A673 (cell line): ENCODE measurements around the gene NCOA7. TPM values are rescaled to one million over a fixed set of nuclear protein-coding genes. Genes with fewer than 3 reads are reported as not detected.

Experiments
- BruUV-seq: library from RNA; stranded (reverse); fragments of 400-500 nt; replicated peaks from 2 replicates; lab custom pipeline; 2021; lab: Mats Ljungman, UMichigan
- CTCF ChIA-PET: fragments of 300-600 bp; sonication (Branson Sonifier 250); formaldehyde crosslinking; loops from one replicate; lab custom pipeline; 2022; ENCODE audit warnings: antibody characterized with exemption; lab: Charles Lee
- POLR2A ChIA-PET: fragments of 300-600 bp; sonication (Branson Sonifier 250); formaldehyde crosslinking; loops from one replicate; lab custom pipeline; 2022; ENCODE audit warnings: antibody characterized with exemption; ENCODE audit not compliant: low non-redundant PET; lab: Charles Lee
- DNase-seq: peaks from one replicate; pipeline ENCODE4 v3.0.0-alpha.2; 2015; ENCODE audit warnings: low spot score
- H3K27ac ChIP-seq: fragments of 200-600 bp; sonication (generic); 2 replicates; pipeline ENCODE4 v1.5.1; 2016; ENCODE audit warnings: mixed run types, low read depth, mild to moderate bottlenecking, mixed read lengths, antibody characterized with exemption, low read length; ENCODE audit not compliant: poor library complexity, severe bottlenecking
- H3K27me3 ChIP-seq: fragments of 200-600 bp; sonication (generic); replicated peaks from 2 replicates; pipeline ENCODE4 v1.6.1; 2017; ENCODE audit warnings: mixed run types, low read depth, mild to moderate bottlenecking, mixed read lengths, antibody characterized with exemption, low read length; ENCODE audit not compliant: insufficient read depth, poor library complexity
- H3K36me3 ChIP-seq: fragments of 200-600 bp; sonication (generic); 2 replicates; pipeline ENCODE4 v1.6.1; 2016; ENCODE audit warnings: mixed run types, mild to moderate bottlenecking, mixed read lengths, antibody characterized with exemption, low read length; ENCODE audit not compliant: insufficient read depth, poor library complexity, severe bottlenecking
- H3K4me1 ChIP-seq: fragments of 200-600 bp; sonication (generic); 2 replicates; pipeline ENCODE4 v1.6.1; 2017; ENCODE audit warnings: mixed run types, mild to moderate bottlenecking, mixed read lengths, antibody characterized with exemption, low read length; ENCODE audit not compliant: insufficient read depth, poor library complexity, severe bottlenecking
- H3K4me3 ChIP-seq: fragments of 200-600 bp; sonication (generic); 2 replicates; pipeline ENCODE4 v1.5.1; 2016; ENCODE audit warnings: low read depth, mixed run types, mild to moderate bottlenecking, mixed read lengths, low read length; ENCODE audit not compliant: poor library complexity, severe bottlenecking
- H3K9me3 ChIP-seq: fragments of 200-600 bp; sonication (generic); 2 replicates; pipeline ENCODE4 v1.6.1; 2016; ENCODE audit warnings: mixed run types, low read depth, mild to moderate bottlenecking, mixed read lengths, antibody characterized with exemption, low read length; ENCODE audit not compliant: poor library complexity, severe bottlenecking
- CTCF ChIP-seq: fragments of 300-800, 200-600 bp; sonication (generic); conservative IDR thresholded peaks from 2 replicates; pipeline ENCODE4 v1.5.1; 2017; ENCODE audit warnings: low read depth, mild to moderate bottlenecking, antibody characterized with exemption, low read length, moderate library complexity, mixed read lengths
- EZH2 ChIP-seq: fragments of 200-600 bp; sonication (generic); IDR thresholded peaks from 2 replicates; pipeline ENCODE4 v1.6.1; 2017; ENCODE audit warnings: borderline replicate concordance, low read depth, mild to moderate bottlenecking, mixed read lengths, antibody characterized with exemption, low read length; ENCODE audit not compliant: poor library complexity, severe bottlenecking
- intact Hi-C: fragments of 100-400 bp; cut with micrococcal nuclease; formaldehyde crosslinking; loops from one replicate; pipeline ENCODE4 v1.10.0; 2022; ENCODE audit not compliant: unreplicated experiment
- total RNA-seq: library from RNA; stranded (reverse); gene quantifications from 2 replicates; pipeline ENCODE4 v1.2.3, GENCODE V29; 2021

Gene NCOA7
- total RNA-seq, 1 experiment from 2014 or later = 33.5 TPM

- peaks cover 24% of the 10 kb centered on the region for H3K36me3 ChIP-seq
- H3K9me3 ChIP-seq = no peaks in the 10 kb centered on the region
- H3K27ac ChIP-seq = no peak overlapping the region
- ChIA-PET CTCF (no interaction called here), POLR2A (no interaction called here)
- TF ChIP-seq CTCF (no peak), EZH2 (no peak)
- intact Hi-C loops = no loop called here
- H3K27me3 ChIP-seq = no peaks in the 10 kb centered on the region
- H3K4me3 ChIP-seq = no peak overlapping the region
- H3K4me1 ChIP-seq = no peaks in the 10 kb centered on the region
- DNase-seq = no peak
- BruUV-seq = no TSS peak
Observed at GRCh38 chr6:125884634-125885371, 94.0 kb downstream of the NCOA7 start.

- Histone ChIP-seq H3K4me1 (no peaks in the 10 kb centered on the region), H3K4me3 (no peak overlapping the region), H3K9me3 (no peaks in the 10 kb centered on the region), H3K27ac (no peak overlapping the region), H3K27me3 (no peaks in the 10 kb centered on the region), H3K36me3 (peaks cover 23% of the 10 kb centered on the region)
- ChIA-PET CTCF (no interaction called here), POLR2A (no interaction called here)
- BruUV-seq = no TSS peak
- intact Hi-C loops = no loop called here
- DNase-seq = no peak
- TF ChIP-seq EZH2 (no peak), CTCF (no peak)
Observed at GRCh38 chr6:125886021-125886420, 95.3 kb downstream of the NCOA7 start.

GRCh38 chr6:125886914-125887313 is 96.2 kb downstream of the NCOA7 start:
- intact Hi-C loops = no loop called here
- Histone ChIP-seq H3K27me3 (no peaks in the 10 kb centered on the region), H3K27ac (no peak overlapping the region), H3K4me1 (no peaks in the 10 kb centered on the region), H3K36me3 (peaks cover 22% of the 10 kb centered on the region), H3K9me3 (no peaks in the 10 kb centered on the region), H3K4me3 (no peak overlapping the region)
- BruUV-seq = no TSS peak
- DNase-seq = no peak
- TF ChIP-seq EZH2 = no peak
- TF ChIP-seq CTCF = no peak
- ChIA-PET CTCF (no interaction called here), POLR2A (no interaction called here)
